H1 (cell line): ENCODE data around the gene PRPF31. TPM values are rescaled to one million over a fixed set of nuclear protein-coding genes. Genes with fewer than 3 reads are reported as not detected.
A peak's percentile ranks its signal among the peaks of the same experiment; 100 is the strongest.

Source experiments
- CTCF ChIA-PET: fragments of 300-600 bp; sonication (Branson Sonifier 250); formaldehyde crosslinking; loops from one replicate; lab custom pipeline; 2021; ENCODE audit not compliant: partially characterized antibody; lab: Charles Lee
- POLR2A ChIA-PET: fragments of 300-600 bp; sonication (Branson Sonifier 250); formaldehyde crosslinking; loops from one replicate; lab custom pipeline; 2021; ENCODE audit warnings: inconsistent platforms; ENCODE audit not compliant: partially characterized antibody; lab: Charles Lee
- DNase-seq, 2 experiments: peaks; one replicate each; pipeline versions ENCODE4 v3.0.0 to v3.0.0-alpha.2; 2010 to 2022; ENCODE audit warnings: low spot score in 2 of 2, low read depth in 1 of 2, mixed read lengths in 1 of 2
- FAIRE-seq: peaks from 2 replicates; lab custom pipeline; 2011; peaks lifted over from hg19 to GRCh38; lab: Jason Lieb, UNC
- H2AFZ ChIP-seq: 2 replicates; pipeline ENCODE4 v1.8.1; 2012; ENCODE audit warnings: low read length, inconsistent platforms
- H2AK5ac ChIP-seq: 2 replicates; pipeline ENCODE4 v1.6.1; 2013; ENCODE audit warnings: low read depth, low read length
- H2BK120ac ChIP-seq: replicated peaks from 2 replicates; pipeline ENCODE3; 2013; ENCODE audit warnings: low read depth, low read length, inconsistent platforms
- H2BK12ac ChIP-seq: 2 replicates; pipeline ENCODE4 v1.6.1; 2013; ENCODE audit warnings: low read depth, low read length
- H2BK15ac ChIP-seq: 2 replicates; pipeline ENCODE4 v1.6.1; 2013; ENCODE audit warnings: low read length
- H2BK20ac ChIP-seq: 2 replicates; pipeline ENCODE4 v1.6.1; 2013; ENCODE audit warnings: low read length
- H2BK5ac ChIP-seq: 2 replicates; pipeline ENCODE4 v1.6.1; 2013; ENCODE audit warnings: low read depth, low read length
- H3K14ac ChIP-seq: 2 replicates; pipeline ENCODE4 v1.6.1; 2013; ENCODE audit warnings: inconsistent platforms; ENCODE audit not compliant: insufficient read length
- H3K18ac ChIP-seq: 2 replicates; pipeline ENCODE4 v1.6.1; 2013; ENCODE audit warnings: low read length; ENCODE audit errors: extremely low read depth
- H3K23ac ChIP-seq: 2 replicates; pipeline ENCODE4 v1.6.1; 2013; ENCODE audit warnings: inconsistent platforms; ENCODE audit not compliant: insufficient read length
- H3K23me2 ChIP-seq: 2 replicates; pipeline ENCODE4 v1.6.1; 2013; ENCODE audit warnings: low read depth, low read length
- H3K27ac ChIP-seq: 2 replicates; pipeline ENCODE4 v1.6.1; 2011; ENCODE audit warnings: low read depth, low read length, inconsistent platforms
- H3K27me3 ChIP-seq, 4 experiments: replicated peaks in 1 of 4; 1 replicate in 1 of 4; 2 replicates in 3 of 4; pipeline versions ENCODE4 v1.6.1 to v1.8.1; 2011 to 2013; ENCODE audit warnings: low read length in 3 of 4, mild to moderate bottlenecking in 3 of 4, inconsistent platforms in 2 of 4, mixed read lengths in 2 of 4, moderate library complexity in 1 of 4; ENCODE audit not compliant: control insufficient read depth in 3 of 4, insufficient read depth in 3 of 4; ENCODE audit errors: extremely low read depth in 1 of 4
- H3K36me3 ChIP-seq, 4 experiments: 2 replicates each; pipeline versions ENCODE4 v1.6.1 to v1.8.1; 2011 to 2013; ENCODE audit warnings: mild to moderate bottlenecking in 4 of 4, low read length in 3 of 4, moderate library complexity in 2 of 4, control low read depth in 1 of 4, inconsistent platforms in 1 of 4; ENCODE audit not compliant: insufficient read depth in 4 of 4, control insufficient read depth in 2 of 4
- H3K4ac ChIP-seq: replicated peaks from 2 replicates; pipeline ENCODE3; 2013; ENCODE audit warnings: low read length, low read depth, mixed read lengths, inconsistent platforms; ENCODE audit not compliant: insufficient read length
- H3K4me1 ChIP-seq, 4 experiments: replicated peaks in 1 of 4; 1 replicate in 1 of 4; 2 replicates in 3 of 4; pipeline versions ENCODE4 v1.6.1 to v1.8.1; 2011 to 2013; ENCODE audit warnings: low read length in 3 of 4, inconsistent platforms in 2 of 4, mixed read lengths in 1 of 4; ENCODE audit not compliant: insufficient read depth in 4 of 4, control insufficient read depth in 3 of 4
- H3K4me2 ChIP-seq, 2 experiments: 2 replicates each; pipeline versions ENCODE4 v1.6.1 to v1.8.1; 2011 to 2013; ENCODE audit warnings: low read depth in 2 of 2, low read length in 2 of 2, control low read depth in 1 of 2, inconsistent platforms in 1 of 2, mild to moderate bottlenecking in 1 of 2; ENCODE audit not compliant: insufficient read depth in 1 of 2
- H3K4me3 ChIP-seq, 4 experiments: fragments of 200-600, 300-600 bp in 1 of 4; sonication (generic), shearing (Covaris generic), sonication (Bioruptor Twin) in 1 of 4; 2 replicates each; pipeline versions ENCODE4 v1.5.1 to v1.8.1; 2011 to 2016; ENCODE audit warnings: low read length in 4 of 4, low read depth in 3 of 4, control low read depth in 2 of 4, inconsistent platforms in 2 of 4, mild to moderate bottlenecking in 2 of 4, mixed read lengths in 1 of 4, moderate library complexity in 1 of 4; ENCODE audit not compliant: insufficient read depth in 2 of 4; ENCODE audit errors: extremely low read depth in 1 of 4
- H3K56ac ChIP-seq: replicated peaks from 2 replicates; pipeline ENCODE3; 2013; ENCODE audit warnings: low read depth, mild to moderate bottlenecking, mixed read lengths, low read length, inconsistent platforms; ENCODE audit not compliant: insufficient read length
- H3K79me1 ChIP-seq: 2 replicates; pipeline ENCODE4 v1.6.1; 2013; ENCODE audit warnings: low read depth, low read length, control low read depth
- H3K79me2 ChIP-seq, 2 experiments: 2 replicates each; pipeline versions ENCODE4 v1.6.1 to v1.8.1; 2012 to 2013; ENCODE audit warnings: low read length in 2 of 2, mild to moderate bottlenecking in 2 of 2, inconsistent platforms in 1 of 2; ENCODE audit not compliant: insufficient read depth in 2 of 2, control insufficient read depth in 1 of 2
- H3K9ac ChIP-seq, 4 experiments: replicated peaks in 1 of 4; 1 replicate in 1 of 4; 2 replicates in 3 of 4; pipeline versions ENCODE4 v1.6.1 to v1.8.1; 2011 to 2013; ENCODE audit warnings: low read depth in 3 of 4, low read length in 3 of 4, control low read depth in 2 of 4, mild to moderate bottlenecking in 2 of 4, moderate library complexity in 2 of 4, inconsistent platforms in 1 of 4; ENCODE audit errors: extremely low read depth in 1 of 4
- H3K9me3 ChIP-seq, 2 experiments: 2 replicates each; pipeline versions ENCODE4 v1.6.1 to v1.8.1; 2012 to 2013; ENCODE audit warnings: mild to moderate bottlenecking in 2 of 2, moderate library complexity in 2 of 2, control low read depth in 1 of 2, inconsistent platforms in 1 of 2, low read depth in 1 of 2, low read length in 1 of 2, mixed read lengths in 1 of 2; ENCODE audit not compliant: insufficient read depth in 2 of 2
- H4K20me1 ChIP-seq, 2 experiments: replicated peaks in 1 of 2; 2 replicates each; pipeline versions ENCODE3 to v1.8.1; 2011 to 2013; ENCODE audit warnings: inconsistent platforms in 2 of 2, low read length in 2 of 2, mild to moderate bottlenecking in 1 of 2; ENCODE audit not compliant: insufficient read depth in 2 of 2, control insufficient read depth in 1 of 2
- H4K5ac ChIP-seq: 2 replicates; pipeline ENCODE4 v1.6.1; 2013; ENCODE audit warnings: low read length, low read depth, mixed read lengths, inconsistent platforms; ENCODE audit not compliant: insufficient read length
- H4K8ac ChIP-seq: 2 replicates; pipeline ENCODE4 v1.8.0; 2013; ENCODE audit warnings: mild to moderate bottlenecking, moderate library complexity, low read length, inconsistent platforms; ENCODE audit not compliant: insufficient read depth; ENCODE audit errors: extremely low read depth
- H4K91ac ChIP-seq: replicated peaks from 2 replicates; pipeline ENCODE3; 2013; ENCODE audit warnings: low read length, mixed read lengths, inconsistent platforms; ENCODE audit not compliant: insufficient read length
- MAFK ChIP-seq: IDR thresholded peaks from 2 replicates; pipeline ENCODE4 v1.6.1; 2012; ENCODE audit warnings: low read depth, mild to moderate bottlenecking, improper control_type of control experiment, low read length
- RAD21 ChIP-seq, 2 experiments: IDR thresholded peaks in 1 of 2; conservative IDR thresholded peaks in 1 of 2; 2 replicates each; pipeline ENCODE4 v1.6.1; 2011; ENCODE audit warnings: low read depth in 2 of 2, low read length in 2 of 2, improper control_type of control experiment in 1 of 2, inconsistent platforms in 1 of 2, mild to moderate bottlenecking in 1 of 2, moderate library complexity in 1 of 2
- SP1 ChIP-seq: IDR thresholded peaks from 2 replicates; pipeline ENCODE4 v1.6.1; 2011; ENCODE audit warnings: low read depth, low read length
- ZNF274 ChIP-seq: IDR thresholded peaks from 2 replicates; pipeline ENCODE4 v1.7.0; 2012; ENCODE audit warnings: low read length, borderline replicate concordance; ENCODE audit errors: extremely low read depth
- WGBS, 2 experiments: shearing (Covaris generic) in 1 of 2; methylation state at CpG; one replicate each; pipeline versions ENCODE4 v1.1.6 to v1.1.7; 2013 to 2015; ENCODE audit warnings: low lambda C conversion rate in 2 of 2, mixed read lengths in 2 of 2, inconsistent platforms in 1 of 2, low coverage in 1 of 2, missing lambda C conversion rate in 1 of 2; ENCODE audit not compliant: insufficient replicate concordance in 2 of 2, insufficient coverage in 1 of 2, insufficient read length in 1 of 2; ENCODE audit errors: extremely low coverage in 1 of 2, missing lambda C conversion rate in 1 of 2; 5-methylcytosine and 5-hydroxymethylcytosine counted together
- long read RNA-seq, 2 experiments: library from RNA in 1 of 2; library from capped mRNA in 1 of 2; stranded (forward); transcript quantifications; one replicate each; pipeline ENCODE4 v2.0.0, GENCODE V29; 2021; ENCODE audit warnings: inconsistent platforms in 1 of 2
- polyA minus RNA-seq, 3 experiments: library from RNA; depleted of rRNA, polyadenylated mRNA; stranded (reverse); fragments of >200 nt; gene quantifications; 1 replicate in 2 of 3; 2 replicates in 1 of 3; pipeline ENCODE4 v1.2.3, GENCODE V29; 2011
- polyA plus RNA-seq, 7 experiments: library from polyadenylated mRNA; depleted of rRNA in 3 of 7; stranded (reverse) in 5 of 7; unstranded in 2 of 7; fragments of >200 nt in 5 of 7; fragments of 200-250 nt in 2 of 7; gene quantifications; 1 replicate in 5 of 7; 2 replicates in 1 of 7; 4 replicates in 1 of 7; pipeline versions ENCODE4 v1.2.1 to v1.2.3, GENCODE V29; 2011 to 2013; ENCODE audit warnings: missing spikeins in 2 of 7, mixed read lengths in 2 of 7
- total RNA-seq: library from RNA; stranded (reverse); fragmentation: NEBNext Ultra II Directional; extraction: Animal tissue kit (Norgen Biotek cat#: 25700); gene quantifications from 2 replicates; pipeline ENCODE4 v1.2.1, GENCODE V29; 2021

PRPF31 gene, protein sequence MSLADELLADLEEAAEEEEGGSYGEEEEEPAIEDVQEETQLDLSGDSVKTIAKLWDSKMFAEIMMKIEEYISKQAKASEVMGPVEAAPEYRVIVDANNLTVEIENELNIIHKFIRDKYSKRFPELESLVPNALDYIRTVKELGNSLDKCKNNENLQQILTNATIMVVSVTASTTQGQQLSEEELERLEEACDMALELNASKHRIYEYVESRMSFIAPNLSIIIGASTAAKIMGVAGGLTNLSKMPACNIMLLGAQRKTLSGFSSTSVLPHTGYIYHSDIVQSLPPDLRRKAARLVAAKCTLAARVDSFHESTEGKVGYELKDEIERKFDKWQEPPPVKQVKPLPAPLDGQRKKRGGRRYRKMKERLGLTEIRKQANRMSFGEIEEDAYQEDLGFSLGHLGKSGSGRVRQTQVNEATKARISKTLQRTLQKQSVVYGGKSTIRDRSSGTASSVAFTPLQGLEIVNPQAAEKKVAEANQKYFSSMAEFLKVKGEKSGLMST
- total RNA-seq: 89.5 and 97.4 TPM in 2 replicates
- 51.1 and 67.1 TPM in 2 replicates for polyA plus RNA-seq (2011; rRNA removed)
- polyA plus RNA-seq (2011; cell fraction: cytosol; rRNA removed): 70.4 TPM
- polyA plus RNA-seq (2011; cell fraction: nucleus; rRNA removed): 84.9 TPM
- 66.4 to 104 TPM (median 101 TPM) in 4 replicates for polyA plus RNA-seq (2012, experiment 1 of 2)
- polyA plus RNA-seq (2012, experiment 2 of 2): 45.9 TPM
- polyA plus RNA-seq (2013, experiment 1 of 2): 64.0 TPM
- 67.0 TPM for polyA plus RNA-seq (2013, experiment 2 of 2)
- 28.2 and 36.3 TPM in 2 replicates for polyA minus RNA-seq (2011; rRNA and poly(A)+ RNA removed)
- polyA minus RNA-seq (2011; cell fraction: cytosol; rRNA and poly(A)+ RNA removed): 28.2 TPM
- 21.2 TPM for polyA minus RNA-seq (2011; cell fraction: nucleus; rRNA and poly(A)+ RNA removed)
- long read RNA-seq, experiment 1, partial matches to known transcripts: 18 of 19 reads
- long read RNA-seq, experiment 1, other reads (novel, unspliced or antisense): 1 of 19 reads
- long read RNA-seq, experiment 2, transcript PRPF31-201 (14 exons, 2,126 nt): major isoform, 33 of 66 reads
- long read RNA-seq, experiment 2, partial matches to known transcripts: 28 of 66 reads
- long read RNA-seq, experiment 2, other reads (novel, unspliced or antisense): 5 of 66 reads

GRCh38 chr19:54115109-54116063 lies at the start of gene PRPF31, which contains the start of gene TFPT:
TSS of gene PRPF31 (plus strand) at chr19:54115754. CDS start at chr19:54118279, 2,525 bp downstream.
TSS of gene TFPT (minus strand) at chr19:54115657. CDS start at chr19:54115269, 388 bp downstream.
- Histone ChIP-seq H2BK20ac (no peak within 1 kb of the TSS), H3K56ac (peak within 1 kb of the TSS; percentile 86), H3K4ac (no peak within 1 kb of the TSS), H3K4me3 (peak within 1 kb of the TSS; percentile 74 to 100 (median 94)), H4K20me1 (peaks cover 0 to 5% of the 10 kb centered on the region in 2 experiments), H3K79me1 (peaks cover 12% of the 10 kb centered on the region), H3K18ac (peak within 1 kb of the TSS; percentile 97; the same call in 1 of the 2 replicates), H4K8ac (peak within 1 kb of the TSS; percentile 90; the same call in 1 of the 2 replicates), H2BK15ac (no peak within 1 kb of the TSS), H2BK12ac (no peak within 1 kb of the TSS), H2AK5ac (0 out of 2 replicates have a peak within 1 kb of the TSS, but pooled peaks have one; percentile 16), H3K36me3 (peaks cover 5 to 20% (median 14%) of the 10 kb centered on the region in 4 experiments; a peak in 7 of 8 replicates), H3K23me2 (peaks cover 7% of the 10 kb centered on the region), H3K14ac (no peak within 1 kb of the TSS), H2AFZ (peak within 1 kb of the TSS; percentile 99; the same call in 1 of the 2 replicates), H2BK120ac (no peak within 1 kb of the TSS), H3K27ac (peak within 1 kb of the TSS; percentile 92), H3K27me3 (no peaks in the 10 kb centered on the region), H4K91ac (no peak within 1 kb of the TSS), H3K9me3 (no peaks in the 10 kb centered on the region), H4K5ac (peak within 1 kb of the TSS; percentile 90), H3K4me2 (peak within 1 kb of the TSS; percentile 77 to 81), H3K4me1 (peaks cover 0 to 7% (median 2%) of the 10 kb centered on the region in 4 experiments; a peak in 3 of 7 replicates), H3K23ac (no peak within 1 kb of the TSS), H3K9ac (peak within 1 kb of the TSS; percentile 70 to 94 (median 92)), H3K79me2 (peaks cover 0 to 10% of the 10 kb centered on the region in 2 experiments; a peak in 2 of 4 replicates), H2BK5ac (peak within 1 kb of the TSS; percentile 95)
- 2% methylated on average over 57 of the region's 60 CpGs; no CpG with 5 or more reads in 1 of the 2 experiments for WGBS, 2 experiments
- ChIA-PET POLR2A (interaction anchor here (0.6 to 6.6 kb wide), 30 partner anchors 10 to 330 kb away, joined by 3 to 116 read pairs (median 5); partner anchors contain the start of genes CNOT3, LENG1, MYADM and NDUFA3), CTCF (interaction anchor here (0.6 to 1.5 kb wide), 3 partner anchors 14 to 1568 kb away, joined by 3 to 4 read pairs (median 3); no protein-coding TSS in a partner anchor)
- FAIRE-seq (peak; percentile 93), DNase-seq (peak; percentile 87 to 96)
- TF ChIP-seq ZNF274 (no peak), RAD21 (IDR thresholded peaks at IDR 0.05 in 1 of 2, conservative IDR thresholded peaks at IDR 0.05 in 1 of 2; ENCODE audit: low read depth in 2 of 2, low read length in 2 of 2) (no peak), SP1 (peak; percentile 94), MAFK (no peak)
